HG03095 (cell line): ENCODE data around the gene LCA5L.

Experiments used
- ATAC-seq: cut with Tn5 transposase; IDR thresholded peaks from one replicate; pipeline ENCODE4 v1.9.1; 2021; ENCODE audit warnings: moderate library complexity; ENCODE audit not compliant: unreplicated experiment

Gene LCA5L

DNA sequence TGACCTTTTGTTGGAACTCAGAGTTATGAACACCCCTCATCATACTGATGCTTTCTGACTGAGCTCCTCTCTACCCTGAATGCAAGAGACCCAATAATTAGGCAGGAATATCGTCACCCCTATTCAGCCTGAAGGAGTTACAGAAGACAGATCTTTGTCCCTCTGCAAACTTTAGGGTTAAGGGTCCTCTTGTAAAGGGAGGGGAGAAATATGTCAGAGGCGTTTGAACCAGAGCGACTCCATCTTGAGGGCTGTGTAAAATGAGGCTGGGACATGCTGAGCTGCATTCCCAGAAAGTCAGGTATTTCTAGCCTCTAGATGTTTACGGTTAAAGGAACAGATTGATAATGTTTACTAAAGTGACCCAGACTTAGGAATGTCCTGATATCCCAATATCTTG lies 86.2 kb downstream of the LCA5L start:
- ATAC-seq, result no peak
